ENCODE data around the gene EXOC3. TPM values are rescaled to one million over a fixed set of nuclear protein-coding genes. Genes with fewer than 3 reads are reported as not detected.

The EXOC3 gene
- total RNA-seq, 1 experiment from 2014 or later = 31.3 TPM

DNA sequence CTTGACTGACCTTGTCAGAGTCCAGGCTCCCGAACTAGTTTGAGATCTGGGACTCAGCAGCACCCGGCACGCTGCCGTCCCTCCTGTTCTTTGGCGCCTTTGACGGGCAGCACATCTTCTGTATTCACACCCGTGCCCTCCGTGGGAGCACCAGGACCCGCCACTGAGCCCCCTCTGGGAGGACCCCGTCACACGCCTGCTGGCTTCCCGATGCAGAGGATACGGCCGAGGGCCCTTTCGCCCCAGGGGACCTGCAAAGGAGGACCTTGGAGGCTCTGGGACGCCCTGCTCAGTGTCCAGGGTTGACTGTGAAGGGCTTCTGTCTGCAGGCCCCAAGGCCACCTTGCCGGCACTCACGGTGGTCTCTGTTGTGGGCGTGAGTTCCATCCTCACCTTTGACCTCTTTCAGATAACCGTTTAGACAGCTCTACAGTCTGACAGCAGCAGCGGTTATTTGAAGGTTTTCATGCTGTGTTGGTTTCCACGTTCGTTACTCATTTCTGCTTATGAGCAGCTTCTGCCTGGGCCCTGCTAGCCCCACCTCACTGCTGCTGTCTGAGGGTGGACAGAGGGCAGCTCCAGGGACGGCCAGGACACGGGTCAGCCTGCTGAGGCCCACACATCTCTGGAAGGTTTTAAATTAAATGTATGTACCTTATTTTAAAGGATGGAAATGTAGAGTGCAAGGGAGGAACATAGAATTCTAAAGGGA, 12.6 kb upstream of the EXOC3 start:
- intact Hi-C loops (cut with micrococcal nuclease) = loop anchor here (5.0 kb wide), 1 partner anchor 113 kb away; no protein-coding TSS in a partner anchor
- ChIA-PET POLR2A (ENCODE audit: unreplicated experiment) (no interaction called here), CTCF (interaction anchor here (1.6 kb wide), 1 partner anchor 114 kb away, joined by 19 read pairs; no protein-coding TSS in a partner anchor)
- H3K79me2 ChIP-seq (ENCODE audit: low read length) = no peaks in the 10 kb centered on the region
- H3K4me2 ChIP-seq (ENCODE audit: low read length) = no peak overlapping the region
- no peak overlapping the region for H3K9ac ChIP-seq (ENCODE audit: low read length)
- no peaks in the 10 kb centered on the region for H3K36me3 ChIP-seq (ENCODE audit: low read depth, low read length)
- no peaks in the 10 kb centered on the region for H3K27me3 ChIP-seq (ENCODE audit: low read length)
- no peaks in the 10 kb centered on the region for H3K9me2 ChIP-seq (replicated peaks; ENCODE audit: low read length)
- no peak overlapping the region for H3K4me3 ChIP-seq (ENCODE audit: low read length)
- ATAC-seq (no peak), DNase-seq (no peak)
- TF ChIP-seq, protein P1, sequence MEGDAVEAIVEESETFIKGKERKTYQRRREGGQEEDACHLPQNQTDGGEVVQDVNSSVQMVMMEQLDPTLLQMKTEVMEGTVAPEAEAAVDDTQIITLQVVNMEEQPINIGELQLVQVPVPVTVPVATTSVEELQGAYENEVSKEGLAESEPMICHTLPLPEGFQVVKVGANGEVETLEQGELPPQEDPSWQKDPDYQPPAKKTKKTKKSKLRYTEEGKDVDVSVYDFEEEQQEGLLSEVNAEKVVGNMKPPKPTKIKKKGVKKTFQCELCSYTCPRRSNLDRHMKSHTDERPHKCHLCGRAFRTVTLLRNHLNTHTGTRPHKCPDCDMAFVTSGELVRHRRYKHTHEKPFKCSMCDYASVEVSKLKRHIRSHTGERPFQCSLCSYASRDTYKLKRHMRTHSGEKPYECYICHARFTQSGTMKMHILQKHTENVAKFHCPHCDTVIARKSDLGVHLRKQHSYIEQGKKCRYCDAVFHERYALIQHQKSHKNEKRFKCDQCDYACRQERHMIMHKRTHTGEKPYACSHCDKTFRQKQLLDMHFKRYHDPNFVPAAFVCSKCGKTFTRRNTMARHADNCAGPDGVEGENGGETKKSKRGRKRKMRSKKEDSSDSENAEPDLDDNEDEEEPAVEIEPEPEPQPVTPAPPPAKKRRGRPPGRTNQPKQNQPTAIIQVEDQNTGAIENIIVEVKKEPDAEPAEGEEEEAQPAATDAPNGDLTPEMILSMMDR (conservative IDR thresholded peaks at IDR 0.05; ENCODE audit: low read depth, low read length) = no peak
- no peak for TF ChIP-seq EZH2 (IDR thresholded peaks at IDR 0.05; ENCODE audit: low read length, unreplicated experiment)
- BruUV-seq (replicated peaks) = no TSS peak
- H3K4me1 ChIP-seq (ENCODE audit: insufficient read depth, low read length) = no peaks in the 10 kb centered on the region
- no peak overlapping the region for H2AFZ ChIP-seq (ENCODE audit: low read length)
- H4K20me1 ChIP-seq (ENCODE audit: low read length) = no peaks in the 10 kb centered on the region
- H3K27ac ChIP-seq (ENCODE audit: low read length) = no peak overlapping the region
- no peaks in the 10 kb centered on the region for H3F3A ChIP-seq (ENCODE audit: low read length, unreplicated experiment)
- no peaks in the 10 kb centered on the region for H3K9me3 ChIP-seq (ENCODE audit: low read length)

DNA sequence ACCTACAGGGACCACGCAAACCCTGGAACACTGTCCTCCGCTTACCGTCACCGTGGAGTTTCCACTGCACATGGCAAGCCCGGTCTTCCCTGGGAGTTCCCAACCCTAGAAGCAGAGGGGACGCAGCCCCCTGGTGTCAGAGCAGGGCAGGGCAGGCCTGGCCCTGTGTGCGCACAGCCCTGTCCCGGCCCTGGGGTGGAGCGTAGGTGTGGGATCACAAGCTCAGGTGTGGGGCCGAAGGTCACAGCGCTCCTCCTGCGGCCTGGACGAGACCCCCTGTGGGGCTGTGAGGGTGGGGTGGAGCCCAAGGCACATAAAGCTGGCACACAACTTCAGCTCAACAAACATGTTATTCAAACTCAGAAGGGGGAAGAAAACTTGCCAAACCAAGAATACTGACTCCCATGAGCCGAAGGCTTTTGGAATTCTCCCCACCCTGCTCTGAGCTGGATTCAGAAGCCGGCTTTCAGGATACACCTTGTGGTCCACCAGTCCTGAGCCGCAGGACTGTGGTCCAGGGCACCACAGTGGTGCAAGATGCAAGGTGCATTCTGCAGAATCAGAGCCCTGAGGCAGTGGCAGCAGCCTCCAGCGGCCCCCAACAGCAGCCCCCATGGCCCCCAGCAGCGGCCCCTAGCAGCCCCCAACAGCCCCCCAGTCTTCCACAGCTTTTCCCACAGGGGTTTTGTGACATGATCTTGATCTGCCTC, 11.8 kb upstream of the EXOC3 start:
- Histone ChIP-seq H3K79me2 (ENCODE audit: low read length) (no peaks in the 10 kb centered on the region), H3K9me3 (ENCODE audit: low read length) (no peaks in the 10 kb centered on the region), H3F3A (ENCODE audit: low read length, unreplicated experiment) (no peaks in the 10 kb centered on the region), H3K27me3 (ENCODE audit: low read length) (no peaks in the 10 kb centered on the region), H3K4me2 (ENCODE audit: low read length) (no peak overlapping the region), H3K36me3 (ENCODE audit: low read depth, low read length) (no peaks in the 10 kb centered on the region), H3K4me1 (ENCODE audit: insufficient read depth, low read length) (no peaks in the 10 kb centered on the region), H4K20me1 (ENCODE audit: low read length) (no peaks in the 10 kb centered on the region), H2AFZ (ENCODE audit: low read length) (no peak overlapping the region), H3K4me3 (ENCODE audit: low read length) (no peak overlapping the region), H3K9ac (ENCODE audit: low read length) (no peak overlapping the region), H3K27ac (ENCODE audit: low read length) (no peak overlapping the region), H3K9me2 (replicated peaks; ENCODE audit: low read length) (no peaks in the 10 kb centered on the region)
- CTCF ChIA-PET = interaction anchor here (0.6 to 1.6 kb wide), 2 partner anchors 113 to 114 kb away, joined by 3 to 19 read pairs; no protein-coding TSS in a partner anchor
- DNase-seq (peak; percentile 62), ATAC-seq (peak; percentile 98)
- POLR2A ChIA-PET (ENCODE audit: unreplicated experiment) = no interaction called here
- intact Hi-C loops (cut with micrococcal nuclease) = loop anchor here (5.0 kb wide), 1 partner anchor 114 kb away; no protein-coding TSS in a partner anchor
- TF ChIP-seq EZH2phosphoT487 (IDR thresholded peaks at IDR 0.05; ENCODE audit: borderline replicate concordance, low read length) = no peak
- TF ChIP-seq, protein P1 (conservative IDR thresholded peaks at IDR 0.05; ENCODE audit: low read depth, low read length) = peak; percentile 83
- BruUV-seq (replicated peaks) = no TSS peak

DNA sequence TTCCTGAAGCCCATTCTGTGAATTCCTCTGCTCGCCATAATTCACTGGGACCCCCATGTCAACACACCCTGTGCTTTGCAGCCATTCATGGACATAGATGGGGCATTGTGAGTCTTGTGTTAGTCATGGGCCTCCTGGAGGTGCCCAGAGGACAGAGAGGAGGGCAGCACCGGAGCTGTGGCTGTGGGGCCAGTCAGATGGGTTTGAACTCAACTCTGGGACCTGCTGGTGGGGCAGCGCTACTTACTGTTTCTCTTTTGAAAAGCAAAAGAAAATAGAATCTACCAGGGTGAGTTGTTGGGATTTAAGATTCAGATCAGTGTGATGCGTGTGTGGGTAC, 11.3 kb upstream of the EXOC3 start:
- ChIA-PET CTCF (interaction anchor here (0.6 to 1.6 kb wide), 2 partner anchors 113 to 115 kb away, joined by 3 to 19 read pairs; no protein-coding TSS in a partner anchor), POLR2A (ENCODE audit: unreplicated experiment) (no interaction called here)
- no peak for DNase-seq

More for the DNA sequence above, 11.3 kb upstream of the EXOC3 start:
- H2AFZ ChIP-seq (ENCODE audit: low read length) = no peak overlapping the region
- H3K36me3 ChIP-seq (ENCODE audit: low read depth, low read length) = no peaks in the 10 kb centered on the region
- H3K4me1 ChIP-seq (ENCODE audit: insufficient read depth, low read length) = no peaks in the 10 kb centered on the region
- no peaks in the 10 kb centered on the region for H4K20me1 ChIP-seq (ENCODE audit: low read length)
- no peaks in the 10 kb centered on the region for H3K79me2 ChIP-seq (ENCODE audit: low read length)
- TF ChIP-seq, protein P1 (conservative IDR thresholded peaks at IDR 0.05; ENCODE audit: low read depth, low read length) = no peak
- TF ChIP-seq EZH2 (IDR thresholded peaks at IDR 0.05; ENCODE audit: low read length, unreplicated experiment) (no peak), EZH2phosphoT487 (IDR thresholded peaks at IDR 0.05; ENCODE audit: borderline replicate concordance, low read length) (no peak)
- H3K27ac ChIP-seq (ENCODE audit: low read length) = no peak overlapping the region
- H3K9ac ChIP-seq (ENCODE audit: low read length) = no peak overlapping the region
- intact Hi-C loops (cut with micrococcal nuclease) = loop anchor here (5.0 kb wide), 1 partner anchor 114 kb away; no protein-coding TSS in a partner anchor
- H3K27me3 ChIP-seq (ENCODE audit: low read length) = no peaks in the 10 kb centered on the region
- H3F3A ChIP-seq (ENCODE audit: low read length, unreplicated experiment) = no peaks in the 10 kb centered on the region
- no peak overlapping the region for H3K4me3 ChIP-seq (ENCODE audit: low read length)
- BruUV-seq (replicated peaks) = no TSS peak
- no peaks in the 10 kb centered on the region for H3K9me3 ChIP-seq (ENCODE audit: low read length)
- no peak for ATAC-seq
- H3K9me2 ChIP-seq (replicated peaks; ENCODE audit: low read length) = no peaks in the 10 kb centered on the region
- no peak overlapping the region for H3K4me2 ChIP-seq (ENCODE audit: low read length)
